ENCODE data around the gene RPS18.

RPS18 gene

DNA sequence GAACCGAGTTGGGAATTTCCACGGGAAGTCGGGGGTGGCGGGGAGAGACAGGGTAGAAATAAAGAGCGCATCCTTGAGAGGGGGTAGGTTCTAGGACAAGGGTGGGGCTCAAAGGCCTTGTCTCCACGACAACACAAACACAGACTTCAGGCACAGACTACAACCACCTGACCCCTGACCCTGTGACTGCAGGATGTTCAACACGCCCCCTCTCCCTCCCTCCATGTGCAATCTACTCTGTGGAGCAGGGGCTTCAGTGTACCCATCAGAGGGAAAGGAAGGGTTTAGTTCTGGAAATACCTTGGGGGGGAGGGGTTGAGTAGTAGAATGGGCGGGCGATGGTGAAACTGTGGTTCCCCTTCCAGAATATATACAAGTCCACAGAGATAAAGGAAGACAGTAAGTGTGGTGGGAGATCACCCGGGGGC lies 42.7 kb downstream of the RPS18 start:
- DNase-seq (ENCODE audit: low read depth in 1 of 2, low spot score in 1 of 2): peak; percentile 43 to 47

DNA sequence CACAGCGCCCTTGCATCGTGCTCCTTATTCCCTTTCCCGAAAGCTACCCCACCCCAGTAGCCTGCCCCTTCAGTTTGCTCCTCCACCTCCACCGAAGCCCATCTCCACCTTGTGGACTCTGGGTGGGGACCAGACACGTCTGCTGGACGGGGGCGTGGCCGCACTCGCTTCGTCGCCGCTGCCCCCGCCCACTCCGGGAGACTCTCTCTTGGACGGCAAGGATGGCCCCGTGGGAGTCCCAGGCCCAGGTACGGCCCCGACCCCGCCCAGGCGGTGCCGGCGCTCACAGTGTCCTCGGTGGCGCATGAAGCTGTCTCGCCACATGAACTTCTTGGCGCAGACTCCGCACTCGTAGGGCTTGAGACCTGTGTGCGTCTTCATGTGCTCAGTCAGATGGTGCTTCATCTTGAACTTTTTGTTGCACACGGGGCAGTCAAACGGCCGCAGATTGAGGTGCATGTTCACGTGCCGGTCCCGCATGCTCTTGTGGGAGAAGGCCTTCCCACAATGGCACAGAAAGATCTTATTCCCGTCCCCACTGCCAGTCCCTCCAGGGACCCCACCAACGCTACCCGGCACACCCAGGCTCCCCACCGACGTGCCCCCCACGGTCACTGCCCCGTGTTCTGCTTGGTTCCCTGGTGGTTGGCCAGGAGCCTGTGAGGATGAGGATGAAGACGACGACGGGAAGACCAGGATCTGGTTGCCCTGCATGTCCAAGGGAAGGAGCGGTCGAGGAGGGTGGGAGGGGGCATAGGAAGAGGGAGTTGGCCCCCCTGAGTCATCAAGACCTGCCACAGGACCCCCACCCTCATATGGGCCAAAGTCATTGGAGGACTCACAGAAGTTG lies 43.3 kb downstream of the RPS18 start:
- no peak for DNase-seq (ENCODE audit: low read depth in 1 of 2, low spot score in 1 of 2)

DNA sequence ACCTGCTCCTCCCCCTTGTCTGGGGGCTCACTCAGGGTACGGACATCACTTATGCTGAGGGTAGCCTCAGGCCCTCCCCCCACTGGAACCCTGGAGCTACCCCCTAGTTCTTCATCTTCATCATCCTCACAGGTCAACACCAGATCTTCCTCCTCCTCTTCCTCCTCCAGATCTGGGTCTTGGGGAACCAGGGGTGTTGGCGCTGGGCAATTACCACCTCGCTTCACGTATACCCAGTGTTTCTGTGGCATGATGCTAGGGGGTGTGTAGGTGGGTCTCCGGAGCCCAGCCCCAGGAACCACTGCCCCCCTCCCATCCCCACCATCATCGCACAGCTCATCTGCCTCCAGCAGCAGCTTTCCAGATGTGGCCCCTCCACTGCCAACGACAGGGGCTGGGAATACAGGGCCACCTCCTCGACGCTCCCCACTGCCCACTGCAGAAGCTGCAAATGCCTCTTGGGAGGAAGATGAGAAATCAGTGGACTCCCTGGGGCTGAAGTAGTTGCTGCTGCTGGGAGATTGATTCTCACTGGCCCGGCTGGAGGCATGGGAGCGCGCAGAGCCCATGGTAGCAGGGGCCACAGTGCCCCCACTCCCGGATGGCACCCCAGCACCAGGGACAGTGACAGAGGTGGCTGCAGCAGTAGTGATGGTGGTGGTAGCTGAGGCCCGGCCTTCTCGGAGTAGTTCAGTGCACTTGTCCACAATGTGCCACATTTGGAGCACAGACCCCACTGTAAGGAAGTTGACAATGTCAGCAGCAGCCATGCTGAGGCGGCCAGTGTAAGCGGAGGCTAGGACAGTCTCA lies 44.1 kb downstream of the RPS18 start:
- no peak for DNase-seq (ENCODE audit: low read depth in 1 of 2, low spot score in 1 of 2)

DNA sequence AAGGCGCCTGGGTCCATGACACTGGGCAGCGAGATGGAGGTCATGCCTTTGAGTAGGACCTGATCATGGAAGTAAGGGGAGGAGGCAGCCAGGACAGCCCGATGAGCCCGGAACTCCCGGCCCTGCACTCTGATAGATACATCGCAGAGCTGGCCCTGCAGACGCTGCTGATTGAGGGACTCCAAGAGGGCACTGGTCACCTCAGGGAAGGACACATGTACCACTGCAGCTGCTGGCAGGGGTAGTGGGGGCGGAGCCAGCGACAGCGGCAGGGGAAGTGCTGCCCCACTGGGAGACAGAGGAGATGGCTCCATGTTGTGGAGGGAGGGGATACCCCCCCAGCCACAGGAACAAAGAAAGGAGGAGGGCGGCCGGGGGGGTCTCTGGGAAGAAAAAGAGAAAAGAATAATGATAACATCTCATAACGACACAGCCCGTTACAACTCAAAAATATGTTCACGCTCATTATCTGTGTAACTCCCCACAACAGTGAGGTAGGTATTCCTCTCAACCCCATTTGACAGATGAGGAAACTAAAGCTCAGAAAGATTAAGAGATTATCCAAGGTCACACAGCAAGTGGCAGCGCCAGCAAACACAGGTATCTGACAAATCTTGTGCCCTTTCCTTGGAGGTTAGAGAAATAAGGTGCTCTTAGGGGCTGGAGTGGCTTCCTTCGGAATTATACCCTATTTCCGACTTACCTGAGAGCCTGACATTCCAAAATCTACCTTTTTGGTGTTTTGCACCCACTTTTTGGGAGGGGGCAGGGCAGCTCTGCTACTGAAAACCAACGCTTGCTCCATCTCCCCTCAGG lies 44.9 kb downstream of the RPS18 start:
- no peak for DNase-seq (ENCODE audit: low read depth in 1 of 2, low spot score in 1 of 2)

- no peak for DNase-seq (ENCODE audit: low read depth in 1 of 2, low spot score in 1 of 2)
Measured at GRCh38 chr6:33317419-33317668, 45.5 kb downstream of the RPS18 start.

DNA sequence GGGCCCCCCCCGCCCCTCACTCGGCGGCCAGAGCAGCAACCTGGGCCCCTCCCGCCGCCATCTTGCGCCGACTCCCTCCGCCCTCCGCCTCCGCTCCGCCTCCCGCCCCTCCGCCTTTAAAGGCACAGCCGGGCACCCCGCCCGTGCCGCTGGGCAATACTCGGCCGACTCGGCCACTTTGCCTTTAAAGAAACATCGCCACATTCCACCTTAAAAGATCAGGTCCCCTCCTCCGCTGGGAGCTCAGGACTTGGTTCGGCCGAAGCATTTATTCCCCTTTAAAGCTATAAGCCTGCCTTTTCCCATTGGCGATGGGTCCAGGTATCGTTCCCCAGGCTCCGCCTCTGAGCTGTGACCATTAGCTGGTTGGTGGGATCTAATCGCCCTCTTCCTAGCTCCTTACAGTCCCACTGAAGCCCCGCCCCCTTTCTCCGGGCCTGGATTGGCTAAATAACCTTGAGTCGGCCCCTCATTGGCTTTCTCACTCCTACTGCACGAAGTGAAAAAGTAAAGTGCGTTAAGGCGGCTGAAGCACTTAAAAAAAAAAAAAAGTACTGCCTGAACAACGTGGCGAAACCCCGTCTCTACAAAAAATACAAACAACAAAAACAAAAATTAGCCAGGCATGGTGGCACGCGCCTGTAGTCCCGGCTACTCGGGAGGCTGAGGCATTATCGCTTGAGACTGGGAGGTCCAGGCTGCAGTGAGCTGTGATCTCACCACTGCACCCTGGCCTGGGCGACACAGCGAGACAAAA lies 46.0 kb downstream of the RPS18 start, which contains the start of gene ZBTB22:
Gene ZBTB22, minus strand, starts transcription at position 76 of the 757 bp plus-strand sequence. CDS start 828 bp downstream, outside the sequence.
- DNase-seq (ENCODE audit: low read depth in 1 of 2, low spot score in 1 of 2): peak; percentile 90 to 91

GRCh38 chr6:33318426-33319073 lies 46.7 kb downstream of the RPS18 start:
- no peak for DNase-seq (ENCODE audit: low read depth in 1 of 2, low spot score in 1 of 2)

DNA sequence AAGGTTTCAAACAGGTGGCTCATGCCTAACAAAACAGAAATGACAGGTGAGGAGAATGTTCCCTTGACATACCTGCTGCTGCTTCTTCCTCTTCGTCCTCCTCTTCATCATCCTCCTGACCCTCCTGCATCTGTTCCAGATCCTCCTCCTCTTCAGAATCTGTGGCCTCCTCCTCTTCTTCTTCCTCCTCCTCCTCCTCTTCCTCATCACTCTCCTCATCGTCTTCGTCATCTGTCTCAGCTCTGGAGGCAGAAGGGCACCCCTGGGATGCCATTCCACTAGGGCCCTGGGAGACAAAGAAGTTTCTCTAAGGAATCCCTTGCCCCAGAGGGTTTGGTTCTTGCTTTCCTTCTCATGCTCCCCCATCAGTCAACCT lies 48.1 kb downstream of the RPS18 start:
- no peak for DNase-seq (ENCODE audit: low read depth in 1 of 2, low spot score in 1 of 2)

DNA sequence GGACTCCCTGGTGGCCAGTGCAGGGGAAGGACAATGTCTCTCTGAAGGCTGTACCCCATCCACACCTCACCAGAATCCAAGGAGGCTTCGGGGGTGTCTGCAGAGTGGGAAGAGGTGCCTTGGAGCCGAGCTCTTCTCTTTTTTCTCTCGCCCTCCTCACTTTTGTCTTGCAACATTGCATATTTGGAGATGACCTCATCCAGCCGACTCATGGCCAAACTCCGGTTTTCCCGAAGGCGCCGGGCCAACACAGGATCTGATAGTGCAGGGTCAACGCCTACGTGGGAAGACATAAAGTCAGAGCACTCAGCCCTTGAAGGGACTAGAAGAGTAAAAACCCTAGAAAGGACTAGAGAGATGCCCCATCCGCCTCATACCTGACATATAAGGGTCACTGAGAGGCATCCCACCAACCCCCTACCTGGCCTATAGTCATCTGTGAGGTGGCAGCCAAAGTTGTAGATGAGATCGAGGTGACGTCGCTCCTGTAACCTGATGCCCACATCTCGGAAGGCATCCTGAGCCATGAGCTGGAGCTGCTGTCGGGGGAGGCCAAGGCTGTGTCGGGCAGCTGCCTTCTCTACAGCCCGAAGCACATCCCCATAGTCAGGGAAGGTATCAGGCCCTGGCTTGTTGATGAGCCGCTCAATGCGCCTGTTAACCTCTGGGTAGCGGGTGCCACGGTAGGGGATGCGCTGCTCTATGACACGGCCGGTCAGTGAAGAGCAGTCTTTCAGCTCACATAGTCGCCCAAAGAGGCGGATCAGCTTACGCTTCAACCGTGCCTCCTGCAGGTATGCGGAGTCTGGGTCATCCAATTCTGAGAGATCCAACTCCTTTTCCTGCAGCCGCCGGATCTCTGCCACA lies 48.7 kb downstream of the RPS18 start:
- no peak for DNase-seq (ENCODE audit: low read depth in 1 of 2, low spot score in 1 of 2)

DNA sequence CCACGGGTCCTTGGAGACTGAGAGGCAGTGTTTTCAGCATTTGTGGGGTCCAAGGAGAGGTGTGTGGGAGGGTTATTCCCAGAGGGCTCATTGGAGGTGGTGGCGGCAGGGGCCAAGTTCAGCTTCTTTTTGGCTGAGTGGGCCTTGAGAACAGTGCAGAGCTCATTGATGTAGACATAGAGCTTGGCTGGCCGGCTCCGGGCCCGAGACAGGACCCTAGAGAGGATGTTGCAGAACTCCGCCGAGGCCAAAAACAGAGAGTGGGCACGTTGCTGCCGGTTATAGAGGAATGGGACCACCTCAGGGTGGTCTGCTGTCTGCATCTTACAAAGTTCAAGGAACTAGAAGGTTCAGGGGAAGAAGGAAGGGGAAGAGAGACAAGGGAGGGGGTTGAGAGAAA lies 49.4 kb downstream of the RPS18 start:
- DNase-seq (ENCODE audit: low read depth in 1 of 2, low spot score in 1 of 2): no peak

DNA sequence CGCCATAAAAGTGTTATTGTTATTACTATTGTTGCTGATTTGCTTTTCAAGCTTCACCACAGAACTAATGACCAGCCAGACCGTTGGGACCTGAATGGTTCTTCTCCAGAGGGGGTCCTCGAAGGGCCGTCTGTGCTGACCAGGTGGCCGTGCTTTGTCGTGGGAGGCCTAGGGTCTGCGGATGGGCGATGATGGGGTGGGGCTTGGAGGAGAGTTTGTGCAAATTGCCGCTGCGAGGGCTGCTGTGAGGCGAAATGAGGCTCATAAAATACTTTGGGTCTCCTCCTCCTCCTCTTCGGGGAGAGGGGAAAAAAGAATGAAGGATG lies 51.7 kb downstream of the RPS18 start:
- DNase-seq (ENCODE audit: low read depth in 1 of 2, low spot score in 1 of 2): no peak

- DNase-seq (ENCODE audit: low read depth in 1 of 2, low spot score in 1 of 2): no peak
Measured at GRCh38 chr6:33324125-33324524, 52.2 kb downstream of the RPS18 start.

Measured in stimulated activated CD4-positive, alpha-beta T cell treated with anti-CD3 and anti-CD28 coated beads, Interleukin-15, amount 100 ng/mL, for 1 hour (primary cell).